Loucy (cell line): Measurements from ENCODE around the gene TSC22D3.

Experiments used
- H2AFZ ChIP-seq: fragments of 200-600 bp; sonication (generic); 2 replicates; pipeline ENCODE4 v1.6.0; 2016; ENCODE audit warnings: antibody characterized with exemption, mild to moderate bottlenecking, low read length, moderate library complexity
- H3F3A ChIP-seq: fragments of 200-600 bp; 2 replicates; pipeline ENCODE4 v1.6.0; 2016; ENCODE audit warnings: antibody characterized with exemption, low read depth, mild to moderate bottlenecking
- H3K27me3 ChIP-seq: fragments of 200-600 bp; sonication (generic); 2 replicates; pipeline ENCODE4 v1.6.1; 2014; ENCODE audit warnings: low read length, mild to moderate bottlenecking; ENCODE audit not compliant: insufficient read depth, poor library complexity, severe bottlenecking
- H3K36me3 ChIP-seq: fragments of 200-600 bp; sonication (generic); 2 replicates; pipeline ENCODE4 v1.6.1; 2016; ENCODE audit warnings: low read length; ENCODE audit not compliant: insufficient read depth
- H3K4me1 ChIP-seq: fragments of 200-600 bp; sonication (generic); 2 replicates; pipeline ENCODE4 v1.5.1; 2014; ENCODE audit warnings: low read length, mild to moderate bottlenecking; ENCODE audit not compliant: insufficient read depth, poor library complexity, severe bottlenecking
- H3K4me2 ChIP-seq: fragments of 200-600 bp; sonication (generic); 2 replicates; pipeline ENCODE4 v1.6.0; 2014; ENCODE audit warnings: antibody characterized with exemption, low read length, low read depth, mild to moderate bottlenecking; ENCODE audit not compliant: poor library complexity, severe bottlenecking
- H3K4me3 ChIP-seq: fragments of 200-600 bp; sonication (generic); 2 replicates; pipeline ENCODE4 v1.5.1; 2014; ENCODE audit warnings: low read length, mild to moderate bottlenecking, mixed read lengths; ENCODE audit not compliant: poor library complexity, severe bottlenecking
- H3K79me2 ChIP-seq: fragments of 200-600 bp; sonication (generic); 2 replicates; pipeline ENCODE4 v1.6.1; 2014; ENCODE audit warnings: low read length; ENCODE audit not compliant: insufficient read depth
- H3K9ac ChIP-seq: fragments of 200-600 bp; sonication (generic); 2 replicates; pipeline ENCODE4 v1.6.0; 2014; ENCODE audit warnings: mild to moderate bottlenecking, low read depth, low read length, moderate library complexity; ENCODE audit not compliant: poor library complexity, severe bottlenecking
- H3K9me2 ChIP-seq: fragments of 200-600 bp; sonication (generic); replicated peaks from 2 replicates; pipeline ENCODE4 v1.6.1; 2016; ENCODE audit warnings: low read depth, low read length, mixed read lengths
- H3K9me3 ChIP-seq: fragments of 200-600 bp; sonication (generic); 2 replicates; pipeline ENCODE4 v1.6.1; 2014; ENCODE audit warnings: mild to moderate bottlenecking, antibody characterized with exemption, low read length, low read depth; ENCODE audit not compliant: insufficient read depth
- H4K20me1 ChIP-seq: fragments of 200-600 bp; sonication (generic); 2 replicates; pipeline ENCODE4 v1.6.0; 2014; ENCODE audit warnings: antibody characterized with exemption, low read length, mild to moderate bottlenecking; ENCODE audit not compliant: insufficient read depth, poor library complexity, severe bottlenecking
- CTCF ChIP-seq: fragments of 200-600 bp; sonication (generic); conservative IDR thresholded peaks from 2 replicates; pipeline ENCODE4 v1.5.1; 2014; ENCODE audit warnings: mild to moderate bottlenecking, antibody characterized with exemption, low read length
- EZH2phosphoT487 ChIP-seq: fragments of 200-600 bp; IDR thresholded peaks from 2 replicates; pipeline ENCODE4 v1.6.1; 2018; ENCODE audit warnings: antibody characterized with exemption, mild to moderate bottlenecking, moderate library complexity, borderline replicate concordance

TSC22D3 gene

GRCh38 chrX:107730991-107731766, 44.4 kb downstream of the TSC22D3 start:
- H3K9me3 ChIP-seq, result no peaks in the 10 kb centered on the region
- no peaks in the 10 kb centered on the region for H3K36me3 ChIP-seq
- H4K20me1 ChIP-seq, result no peaks in the 10 kb centered on the region
- no peaks in the 10 kb centered on the region for H3F3A ChIP-seq
- H3K9ac ChIP-seq, result no peak overlapping the region
- no peaks in the 10 kb centered on the region for H3K9me2 ChIP-seq
- H2AFZ ChIP-seq, result no peak overlapping the region
- no peak overlapping the region for H3K4me2 ChIP-seq
- H3K4me3 ChIP-seq, result no peak overlapping the region
- TF ChIP-seq EZH2phosphoT487 (no peak), CTCF (no peak)
- H3K27me3 ChIP-seq, result no peaks in the 10 kb centered on the region
- H3K79me2 ChIP-seq, result no peaks in the 10 kb centered on the region
- peaks cover 3% of the 10 kb centered on the region for H3K4me1 ChIP-seq

GRCh38 chrX:107730298-107730655, 45.3 kb downstream of the TSC22D3 start:
- Histone ChIP-seq H3K27me3 (no peaks in the 10 kb centered on the region), H3K4me1 (peaks cover 3% of the 10 kb centered on the region), H3K79me2 (no peaks in the 10 kb centered on the region), H3K9me3 (no peaks in the 10 kb centered on the region), H3K4me3 (no peak overlapping the region), H3F3A (no peaks in the 10 kb centered on the region), H3K9ac (no peak overlapping the region), H3K9me2 (no peaks in the 10 kb centered on the region), H4K20me1 (no peaks in the 10 kb centered on the region), H3K36me3 (no peaks in the 10 kb centered on the region), H2AFZ (no peak overlapping the region), H3K4me2 (no peak overlapping the region)
- TF ChIP-seq EZH2phosphoT487 (no peak), CTCF (no peak)

GRCh38 chrX:107729558-107730297, 45.9 kb downstream of the TSC22D3 start:
- no peaks in the 10 kb centered on the region for H3K79me2 ChIP-seq
- no peaks in the 10 kb centered on the region for H3K9me2 ChIP-seq
- no peak overlapping the region for H3K9ac ChIP-seq
- no peak overlapping the region for H2AFZ ChIP-seq
- no peaks in the 10 kb centered on the region for H3K36me3 ChIP-seq
- no peak overlapping the region for H3K4me2 ChIP-seq
- no peak overlapping the region for H3K4me3 ChIP-seq
- no peaks in the 10 kb centered on the region for H3K27me3 ChIP-seq
- peaks cover 3% of the 10 kb centered on the region for H3K4me1 ChIP-seq
- no peak for TF ChIP-seq CTCF
- no peak for TF ChIP-seq EZH2phosphoT487
- H4K20me1 ChIP-seq, result no peaks in the 10 kb centered on the region
- no peaks in the 10 kb centered on the region for H3K9me3 ChIP-seq
- H3F3A ChIP-seq, result no peaks in the 10 kb centered on the region
